GM12891 (cell line): ENCODE measurements around the gene CNR2.

Experiments
- DNase-seq: peaks from one replicate; pipeline ENCODE4 v3.0.0; 2011; ENCODE audit warnings: low spot score; ENCODE audit not compliant: insufficient read length
- FAIRE-seq: peaks from 2 replicates; lab custom pipeline; 2011; peaks lifted over from hg19 to GRCh38; lab: Jason Lieb, UNC
- PAX5 ChIP-seq: IDR thresholded peaks from 2 replicates; pipeline ENCODE4 v1.6.1; 2011; ENCODE audit warnings: low read length, moderate library complexity, mild to moderate bottlenecking; ENCODE audit not compliant: insufficient read depth, severe bottlenecking
- POLR2A ChIP-seq: IDR thresholded peaks from 2 replicates; pipeline ENCODE4 v1.6.1; 2011; ENCODE audit warnings: low read depth, low read length, control low read depth
- POLR2AphosphoS5 ChIP-seq: IDR thresholded peaks from 2 replicates; pipeline ENCODE4 v1.6.1; 2011; ENCODE audit warnings: low read depth, low read length, control low read depth
- POU2F2 ChIP-seq: IDR thresholded peaks from 2 replicates; pipeline ENCODE4 v1.6.1; 2011; ENCODE audit warnings: low read depth, mild to moderate bottlenecking, control low read depth, low read length, moderate library complexity
- SPI1 ChIP-seq: IDR thresholded peaks from 2 replicates; pipeline ENCODE4 v1.6.1; 2011; ENCODE audit warnings: low read depth, low read length, control low read depth
- TAF1 ChIP-seq: IDR thresholded peaks from 2 replicates; pipeline ENCODE4 v1.6.1; 2011; ENCODE audit warnings: low read depth, low read length, control low read depth

The CNR2 gene

DNA sequence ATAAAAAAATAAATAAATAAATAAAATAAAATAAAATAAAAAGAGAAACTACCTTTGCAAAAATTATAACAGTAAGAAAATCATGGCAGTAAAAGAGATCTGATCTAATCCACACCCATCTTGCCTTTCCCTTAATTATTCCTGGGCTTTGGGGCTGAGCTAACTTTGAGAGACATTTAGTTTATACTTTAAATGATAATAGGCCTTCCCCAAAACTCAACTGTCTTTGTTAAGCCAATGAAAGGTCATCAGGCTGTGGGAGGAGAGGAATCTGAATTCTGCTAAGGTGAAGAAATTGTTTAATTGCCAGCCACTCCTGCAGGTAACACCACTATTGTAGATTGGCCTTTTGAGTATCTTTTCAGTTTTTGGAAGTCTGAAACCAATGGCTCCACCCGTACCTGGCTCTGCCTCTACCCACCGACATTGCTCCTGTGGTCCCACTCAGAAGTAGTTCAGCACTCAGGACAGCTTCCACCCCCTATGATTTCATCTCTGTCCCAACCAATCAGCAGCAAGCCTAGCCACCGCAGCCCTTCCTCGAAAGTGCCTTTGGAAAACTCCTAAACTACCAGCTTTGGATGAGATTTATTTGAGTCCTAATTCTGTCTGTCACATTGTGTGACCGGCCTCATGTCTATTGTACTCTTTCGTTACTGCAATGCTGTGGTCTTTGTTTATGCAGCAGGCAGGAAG is 23.5 kb upstream of the CNR2 start:
- FAIRE-seq (no peak), DNase-seq (no peak)
- TF ChIP-seq POU2F2 (no peak), TAF1 (no peak), PAX5 (no peak), POLR2AphosphoS5 (no peak), POLR2A (no peak), SPI1 (no peak)

GRCh38 chr1:23931491-23931880 is 18.3 kb upstream of the CNR2 start:
- TF ChIP-seq POLR2A (no peak), POU2F2 (no peak), SPI1 (no peak), POLR2AphosphoS5 (no peak), TAF1 (no peak), PAX5 (no peak)
- FAIRE-seq: no peak

GRCh38 chr1:23930861-23931490 is 17.8 kb upstream of the CNR2 start:
- FAIRE-seq (peak; percentile 84), DNase-seq (no peak)
- TF ChIP-seq PAX5 (no peak), POLR2A (no peak), POU2F2 (no peak), TAF1 (no peak), POLR2AphosphoS5 (no peak), SPI1 (no peak)

More at GRCh38 chr1:23931491-23931880, 18.3 kb upstream of the CNR2 start:
- no peak for DNase-seq

DNA sequence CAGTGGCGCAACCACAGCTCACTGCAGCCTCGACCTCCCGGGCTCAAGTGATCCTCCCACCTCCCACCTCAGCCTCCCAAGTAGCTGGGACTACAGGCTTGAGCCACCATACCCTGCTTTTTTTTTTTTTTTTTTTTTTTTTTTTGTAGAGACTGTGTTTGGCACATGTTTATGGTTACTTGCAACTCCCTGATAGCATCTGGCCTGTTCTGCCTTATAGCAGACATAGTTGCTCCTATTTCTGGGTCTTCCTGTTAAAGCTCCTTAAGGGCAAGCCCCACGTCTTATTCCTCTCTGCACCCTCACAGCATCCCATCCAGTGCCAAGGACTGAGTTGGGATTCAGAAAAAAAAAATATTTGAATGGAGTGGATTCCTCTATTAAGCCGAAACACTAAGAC is 17.1 kb upstream of the CNR2 start:
- DNase-seq (no peak), FAIRE-seq (no peak)
- TF ChIP-seq POLR2AphosphoS5 (no peak), SPI1 (no peak), POU2F2 (no peak), PAX5 (no peak), TAF1 (no peak), POLR2A (no peak)

GRCh38 chr1:23928789-23929188 is 15.6 kb upstream of the CNR2 start:
- FAIRE-seq (no peak), DNase-seq (no peak)
- TF ChIP-seq PAX5 (no peak), POLR2AphosphoS5 (no peak)

- DNase-seq (no peak), FAIRE-seq (no peak)
- TF ChIP-seq SPI1: no peak
Measured at GRCh38 chr1:23927097-23927496, 13.9 kb upstream of the CNR2 start.

DNA sequence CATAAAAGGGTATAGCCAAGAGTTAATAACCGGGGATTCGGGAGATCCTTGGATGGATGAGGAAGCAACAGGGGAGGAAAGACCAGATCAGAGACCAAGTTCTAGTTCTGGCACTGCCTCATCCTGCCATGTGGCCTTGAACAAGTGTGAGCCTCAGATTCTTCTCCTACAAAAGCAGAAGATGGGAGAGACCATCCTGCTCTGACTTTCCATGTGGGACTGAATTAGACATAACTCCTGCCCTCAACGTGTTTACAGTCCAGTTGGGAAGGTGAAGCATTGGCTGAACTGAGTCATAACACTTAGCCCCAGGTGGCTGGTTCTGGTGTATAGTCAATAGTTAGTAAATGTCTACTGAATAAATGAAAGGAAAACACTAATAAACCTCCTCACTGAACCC is 12.1 kb upstream of the CNR2 start:
- DNase-seq: no peak
- TF ChIP-seq PAX5 (no peak), TAF1 (no peak), POU2F2 (no peak), POLR2A (no peak)
- no peak for FAIRE-seq

DNA sequence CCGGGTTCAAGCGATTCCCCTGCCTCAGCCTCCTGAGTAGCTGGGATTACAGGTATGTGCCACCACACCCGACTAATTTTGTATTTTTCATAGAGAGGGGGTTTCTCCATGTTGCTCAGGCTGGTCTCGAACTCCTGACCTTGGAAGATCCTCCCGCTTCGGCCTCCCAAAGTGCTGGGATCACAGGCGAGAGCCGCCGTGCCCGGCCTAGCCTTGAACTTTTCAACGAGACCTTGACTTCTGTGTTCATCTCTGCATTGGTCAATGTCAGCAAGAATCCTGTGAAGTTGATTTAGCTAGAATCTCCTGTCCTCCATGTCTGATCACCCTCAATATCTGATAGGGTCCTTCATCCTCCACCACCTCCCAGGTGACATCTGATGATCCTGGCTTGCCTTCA is 11.4 kb upstream of the CNR2 start:
- TF ChIP-seq POU2F2 (no peak), TAF1 (no peak), POLR2AphosphoS5 (no peak), POLR2A (no peak), PAX5 (no peak), SPI1 (no peak)
- no peak for FAIRE-seq
- DNase-seq: no peak

DNA sequence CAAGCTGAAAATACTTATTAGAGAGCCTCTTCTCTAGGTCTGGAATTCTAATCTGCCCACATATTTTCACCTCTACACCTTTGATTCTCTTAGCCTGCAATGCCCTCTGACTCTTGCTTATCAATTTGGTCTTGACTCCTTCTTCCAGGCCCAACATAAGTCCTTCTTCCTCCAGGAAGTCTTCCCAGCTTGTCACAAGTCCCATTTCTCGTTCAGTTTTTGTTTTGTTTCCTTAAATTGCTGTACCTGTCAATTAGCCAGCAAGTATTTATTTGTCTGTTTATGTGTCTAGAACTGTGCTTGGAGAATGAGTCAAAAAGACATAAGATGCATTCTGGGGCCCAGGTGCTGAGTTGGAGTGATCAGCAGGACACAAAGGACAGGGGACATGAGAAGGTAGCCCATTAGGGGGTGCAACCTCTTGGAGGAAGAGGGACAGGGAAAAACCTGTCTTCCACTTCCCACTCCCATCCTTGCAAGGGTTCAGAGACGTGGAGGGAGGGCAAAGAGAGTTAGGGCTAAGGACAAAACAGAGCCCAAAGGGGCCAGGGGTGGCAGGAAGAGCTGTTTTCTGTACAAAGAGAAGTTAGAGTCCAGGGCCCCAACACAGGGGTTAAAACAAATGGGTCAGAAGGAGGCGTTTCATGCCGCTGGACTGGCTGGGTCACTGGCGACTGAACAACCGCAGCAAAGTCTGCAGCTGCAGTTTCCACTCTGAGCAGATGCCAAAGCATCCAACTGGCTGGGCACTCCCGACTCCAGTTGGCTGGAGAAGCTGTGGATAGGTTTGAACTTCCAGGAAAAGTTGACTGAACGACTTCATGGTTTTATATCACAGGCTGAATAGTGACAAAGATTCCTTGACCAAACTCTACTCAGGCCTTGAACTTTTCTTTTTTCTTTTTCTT is 10.7 kb upstream of the CNR2 start:
- no peak for DNase-seq
- no peak for TF ChIP-seq POLR2A
- TF ChIP-seq TAF1: no peak
- no peak for TF ChIP-seq PAX5
- TF ChIP-seq POU2F2: no peak
- no peak for TF ChIP-seq POLR2AphosphoS5
- TF ChIP-seq SPI1: no peak
- FAIRE-seq: no peak

DNA sequence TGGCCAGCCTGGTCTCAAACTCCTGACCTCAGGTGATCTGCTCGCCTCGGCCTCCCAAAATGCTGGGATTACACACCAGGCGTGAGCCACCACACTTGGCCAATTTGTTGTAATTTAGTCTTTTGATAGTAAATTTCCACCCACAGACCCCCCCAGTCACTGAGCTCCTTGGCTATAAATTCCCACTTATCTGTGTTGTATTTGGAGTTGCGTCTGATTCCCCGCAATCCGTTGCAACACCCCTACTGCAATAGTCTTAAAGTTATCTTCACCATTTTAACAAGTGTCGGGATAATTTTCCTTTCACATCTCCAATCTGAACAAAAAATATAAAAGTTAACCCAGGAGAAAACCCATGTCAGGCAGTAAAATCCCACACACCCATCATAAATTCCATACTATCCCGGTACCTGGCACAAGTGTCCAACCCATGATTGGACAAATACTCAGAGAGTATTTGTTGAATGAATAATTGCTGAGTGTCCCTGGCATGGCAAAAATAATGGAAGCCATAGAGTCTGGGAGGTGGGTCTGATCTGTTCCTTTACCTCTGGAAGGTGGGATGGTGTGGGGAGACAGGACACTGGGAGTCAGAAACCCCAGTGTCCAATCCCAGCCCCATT is 9.3 kb upstream of the CNR2 start:
- DNase-seq (no peak), FAIRE-seq (no peak)
- TF ChIP-seq TAF1 (no peak), SPI1 (no peak), POLR2A (no peak), POU2F2 (no peak), POLR2AphosphoS5 (no peak), PAX5 (no peak)
